GM18909 (cell line): ENCODE measurements around the gene ERVMER34-1.

Experiments
- ATAC-seq: cut with Tn5 transposase; IDR thresholded peaks from one replicate; pipeline ENCODE4 v1.9.1; 2021; ENCODE audit warnings: mild to moderate bottlenecking; ENCODE audit not compliant: unreplicated experiment, poor library complexity

The ERVMER34-1 gene

GRCh38 chr4:52726826-52727580 is 24.2 kb downstream of the ERVMER34-1 start:
- no peak for ATAC-seq

GRCh38 chr4:52721968-52722815 is 29.0 kb downstream of the ERVMER34-1 start:
- ATAC-seq: peak; percentile 97

GRCh38 chr4:52718123-52718522 is 33.1 kb downstream of the ERVMER34-1 start:
- no peak for ATAC-seq

- ATAC-seq: no peak
These were observed 34.7 kb downstream of the ERVMER34-1 start for GRCh38 chr4:52716364-52717151.

GRCh38 chr4:52715914-52716313 is 35.3 kb downstream of the ERVMER34-1 start:
- no peak for ATAC-seq

- no peak for ATAC-seq
These were observed 35.8 kb downstream of the ERVMER34-1 start for GRCh38 chr4:52715255-52715897.

GRCh38 chr4:52714597-52715254 is 36.5 kb downstream of the ERVMER34-1 start:
- ATAC-seq: no peak

- ATAC-seq: no peak
These were observed 37.7 kb downstream of the ERVMER34-1 start for GRCh38 chr4:52713456-52713937.

- ATAC-seq: peak; percentile 94
These were observed 38.7 kb downstream of the ERVMER34-1 start for GRCh38 chr4:52712251-52713130.

DNA sequence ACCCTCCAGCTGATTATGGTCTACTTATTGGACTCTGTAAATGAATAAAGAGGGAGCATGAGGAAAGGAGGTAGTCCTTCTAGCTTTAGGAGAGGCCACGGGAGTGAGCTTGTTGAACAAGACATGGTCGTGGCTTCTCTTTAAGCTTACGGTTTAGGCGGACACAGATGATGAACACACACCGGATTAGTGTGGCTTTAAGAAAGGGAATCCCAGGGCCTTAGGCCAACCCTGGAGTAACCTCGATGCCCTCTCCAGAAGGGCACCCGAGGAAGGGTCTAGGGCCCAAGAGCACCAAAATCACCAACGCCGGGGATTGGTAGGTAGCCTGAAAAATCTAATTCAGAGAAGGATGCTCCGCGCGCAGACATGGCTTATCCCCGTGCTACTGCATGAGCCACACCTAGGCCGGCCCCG is 39.4 kb downstream of the ERVMER34-1 start:
- ATAC-seq: peak; percentile 7

GRCh38 chr4:52711272-52711671 is 40.0 kb downstream of the ERVMER34-1 start:
- no peak for ATAC-seq

- ATAC-seq: no peak
These were observed 42.1 kb downstream of the ERVMER34-1 start for GRCh38 chr4:52709155-52709554.

- no peak for ATAC-seq
These were observed 46.6 kb downstream of the ERVMER34-1 start for GRCh38 chr4:52704661-52705060.

GRCh38 chr4:52704133-52704532 is 47.1 kb downstream of the ERVMER34-1 start:
- no peak for ATAC-seq

DNA sequence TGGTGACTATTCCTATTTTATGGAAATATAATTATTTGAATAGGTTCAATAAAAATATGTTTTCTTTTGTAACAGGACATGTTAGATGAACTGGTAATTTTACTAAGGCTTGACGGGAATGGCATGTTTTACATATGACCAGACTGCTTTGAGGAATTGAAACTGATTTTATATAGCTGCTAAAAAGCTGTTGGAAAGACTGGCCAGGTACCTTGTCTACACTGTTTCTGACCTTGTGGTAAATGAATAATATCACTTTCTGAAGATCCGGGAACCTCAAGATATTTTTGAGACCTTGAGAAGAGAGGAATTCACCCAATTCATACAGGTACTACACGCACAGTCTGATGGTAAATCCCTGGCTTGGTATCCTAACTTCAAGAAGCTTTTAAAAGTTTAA is 50.0 kb downstream of the ERVMER34-1 start:
- peak; percentile 94 for ATAC-seq

- ATAC-seq: no peak
These were observed 56.3 kb downstream of the ERVMER34-1 start for GRCh38 chr4:52694936-52695335.

DNA sequence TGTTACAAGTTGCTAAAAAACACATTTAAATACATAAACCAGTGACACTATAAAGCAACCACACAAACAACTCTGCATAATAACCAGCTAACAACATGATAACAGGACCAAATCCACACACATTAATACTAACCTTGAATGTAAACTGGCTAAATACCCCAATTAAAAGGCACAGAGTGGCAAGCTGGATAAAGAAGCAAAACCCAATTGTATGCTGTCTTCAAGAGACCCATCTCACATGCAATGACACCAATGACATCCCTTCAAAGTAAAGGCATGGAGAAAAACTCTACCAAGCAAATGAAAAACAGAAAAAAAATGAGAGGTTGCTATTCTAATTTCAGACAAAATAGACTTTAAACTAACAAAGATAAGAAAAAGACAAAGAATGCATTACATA is 57.7 kb downstream of the ERVMER34-1 start:
- ATAC-seq: no peak
